SK-N-SH (cell line): Measurements from ENCODE around the gene IER2. TPM values are rescaled to one million over a fixed set of nuclear protein-coding genes. Genes with fewer than 3 reads are reported as not detected.
A peak's percentile ranks its signal among the peaks of the same experiment; 100 is the strongest.
"Not testable (repeated sequence)": the region's sequence is repeated elsewhere in the genome, so short reads cannot be mapped to it uniquely, and the experiment has no call there.

Source experiments
- CTCF ChIA-PET: fragments of 300-600, 350-600 bp; formaldehyde crosslinking; extraction: SDS; loops from one replicate; lab custom pipeline; 2021; lab: Yijun Ruan, JAX
- POLR2A ChIA-PET: fragments of 350-600 bp; sonication (Branson Sonifier 250); formaldehyde crosslinking; extraction: SDS; loops from one replicate; lab custom pipeline; 2020; ENCODE audit warnings: antibody characterized with exemption, inconsistent platforms; lab: Yijun Ruan, JAX
- DNase-seq: peaks from one replicate; pipeline ENCODE4 v3.0.0; 2012
- H2AFZ ChIP-seq: fragments of 200-600 bp; sonication (generic); 2 replicates; pipeline ENCODE4 v1.8.1; 2016; ENCODE audit warnings: antibody characterized with exemption, mild to moderate bottlenecking, low read depth
- H3F3A ChIP-seq: fragments of 200-600 bp; sonication (generic); replicated peaks from 2 replicates; pipeline ENCODE3; 2016; ENCODE audit warnings: antibody characterized with exemption, mild to moderate bottlenecking; ENCODE audit not compliant: insufficient read depth
- H3K27ac ChIP-seq, 2 experiments: fragments of 200-500 bp in 1 of 2; fragments of 200-600 bp in 1 of 2; sonication (Bioruptor generic) in 1 of 2; sonication (generic), shearing (Covaris generic) in 1 of 2; 2 replicates each; pipeline versions ENCODE4 v1.5.1 to v1.6.1; 2014 to 2016; ENCODE audit warnings: low read depth in 2 of 2, inconsistent platforms in 1 of 2, low read length in 1 of 2, mild to moderate bottlenecking in 1 of 2, mixed read lengths in 1 of 2
- H3K27me3 ChIP-seq: fragments of 200-600 bp; sonication (generic), shearing (Covaris generic); 2 replicates; pipeline ENCODE4 v1.6.1; 2016; ENCODE audit warnings: mixed run types; ENCODE audit not compliant: insufficient read depth
- H3K36me3 ChIP-seq, 2 experiments: fragments of 200-500 bp in 1 of 2; fragments of 200-600 bp in 1 of 2; sonication (Bioruptor generic) in 1 of 2; sonication (generic) in 1 of 2; replicated peaks in 1 of 2; 2 replicates each; pipeline versions ENCODE3 to v1.5.1; 2014 to 2016; ENCODE audit warnings: low read length in 1 of 2, mild to moderate bottlenecking in 1 of 2; ENCODE audit not compliant: insufficient read depth in 2 of 2, control insufficient read depth in 1 of 2
- H3K4me1 ChIP-seq, 2 experiments: fragments of 200-500 bp in 1 of 2; fragments of 200-600 bp in 1 of 2; sonication (Bioruptor generic) in 1 of 2; sonication (generic), shearing (Covaris generic) in 1 of 2; 2 replicates each; pipeline versions ENCODE4 v1.5.1 to v1.6.1; 2014 to 2016; ENCODE audit warnings: low read depth in 1 of 2, low read length in 1 of 2, mixed run types in 1 of 2; ENCODE audit not compliant: insufficient read depth in 2 of 2, control insufficient read depth in 1 of 2
- H3K4me2 ChIP-seq: fragments of 200-600 bp; sonication (generic), shearing (Covaris generic); 2 replicates; pipeline ENCODE4 v1.6.1; 2017; ENCODE audit warnings: mixed run types
- H3K4me3 ChIP-seq, 2 experiments: fragments of 200-500 bp in 1 of 2; fragments of 200-600 bp in 1 of 2; sonication (Bioruptor generic) in 1 of 2; sonication (generic), shearing (Covaris generic) in 1 of 2; 2 replicates each; pipeline versions ENCODE4 v1.5.1 to v1.8.1; 2014 to 2016; ENCODE audit warnings: low read depth in 2 of 2, inconsistent platforms in 1 of 2, low read length in 1 of 2, mild to moderate bottlenecking in 1 of 2, mixed read lengths in 1 of 2, moderate library complexity in 1 of 2
- H3K79me2 ChIP-seq: fragments of 200-600 bp; sonication (generic); 2 replicates; pipeline ENCODE4 v1.8.1; 2017; ENCODE audit warnings: mild to moderate bottlenecking; ENCODE audit not compliant: insufficient read depth
- H3K9ac ChIP-seq: fragments of 200-600 bp; sonication (generic); 2 replicates; pipeline ENCODE4 v1.6.1; 2017; ENCODE audit warnings: mixed run types
- H3K9me2 ChIP-seq: fragments of 200-600 bp; sonication (generic); 2 replicates; pipeline ENCODE4 v1.6.1; 2017; ENCODE audit warnings: mixed run types
- H3K9me3 ChIP-seq: fragments of 200-600 bp; sonication (generic); 2 replicates; pipeline ENCODE4 v1.6.1; 2017; ENCODE audit warnings: mixed run types, mild to moderate bottlenecking, moderate library complexity
- H4K20me1 ChIP-seq: fragments of 200-600 bp; sonication (generic); 2 replicates; pipeline ENCODE4 v1.6.1; 2017; ENCODE audit warnings: mild to moderate bottlenecking, mixed run types; ENCODE audit not compliant: insufficient read depth
- MXI1 ChIP-seq: IDR thresholded peaks from 2 replicates; pipeline ENCODE4 v1.6.1; 2012; ENCODE audit warnings: mild to moderate bottlenecking, low read depth, low read length, improper control_type of control experiment
- NFIC ChIP-seq: IDR thresholded peaks from 2 replicates; pipeline ENCODE4 v1.4.0; 2012; ENCODE audit warnings: borderline replicate concordance
- RAD21 ChIP-seq: IDR thresholded peaks from 2 replicates; pipeline ENCODE4 v1.6.1; 2012; ENCODE audit warnings: mild to moderate bottlenecking, low read length
- TCF12 ChIP-seq: IDR thresholded peaks from 2 replicates; pipeline ENCODE4 v1.4.0; 2012
- YY1 ChIP-seq: IDR thresholded peaks from 2 replicates; pipeline ENCODE4 v1.4.0; 2012; ENCODE audit warnings: low read depth, mild to moderate bottlenecking
- WGBS: methylation state at CpG from one replicate; pipeline ENCODE4 v1.1.6; 2017; ENCODE audit warnings: low lambda C conversion rate; 5-methylcytosine and 5-hydroxymethylcytosine counted together
- polyA plus RNA-seq, 3 experiments: library from polyadenylated mRNA; depleted of rRNA; stranded (reverse); fragments of >200 nt; gene quantifications; 2 replicates each; pipeline ENCODE4 v1.2.3, GENCODE V29; 2012

Gene IER2
- polyA plus RNA-seq, 1 of the 3 experiments (the other 2 are of a cell fraction) = 115 TPM

- H2AFZ ChIP-seq = peak overlapping the region; percentile 72; the same call in 1 of the 2 replicates
Observed at GRCh38 chr19:13181747-13182388, 31.7 kb downstream of the IER2 start.

GRCh38 chr19:13184926-13185325 lies 34.7 kb downstream of the IER2 start:
- DNase-seq, H3K79me2 ChIP-seq, H3K9me3 ChIP-seq, H3K4me2 ChIP-seq, H2AFZ ChIP-seq, H3F3A ChIP-seq, POLR2A ChIA-PET, H3K9me2 ChIP-seq, H3K27ac ChIP-seq, H3K9ac ChIP-seq, H3K36me3 ChIP-seq, H3K4me3 ChIP-seq, H3K27me3 ChIP-seq, H3K4me1 ChIP-seq, H4K20me1 ChIP-seq: not testable (repeated sequence)
- CTCF ChIA-PET = interaction anchor here (1.7 kb wide), 1 partner anchor 10 kb away, joined by 6 read pairs; no protein-coding TSS in a partner anchor
- WGBS = 67% methylated on average over 23 of the region's 23 CpGs

More at GRCh38 chr19:13181747-13182388, 31.7 kb downstream of the IER2 start:
- Histone ChIP-seq H3K79me2 (no peaks in the 10 kb centered on the region), H3K9me2 (no peaks in the 10 kb centered on the region), H3K9me3 (no peaks in the 10 kb centered on the region), H3F3A (peaks cover 6% of the 10 kb centered on the region), H3K27ac (peak overlapping the region; percentile 17 to 40; a peak in 3 of 4 replicates), H3K36me3 (no peaks in the 10 kb centered on the region), H3K9ac (peak overlapping the region; percentile 25; the same call in 1 of the 2 replicates), H3K4me2 (peak overlapping the region; percentile 26; the same call in 1 of the 2 replicates), H3K4me3 (no peak overlapping the region), H3K27me3 (no peaks in the 10 kb centered on the region), H4K20me1 (no peaks in the 10 kb centered on the region)
- ChIA-PET CTCF (interaction anchor here (2.4 kb wide), 1 partner anchor 12 kb away, joined by 11 read pairs; no protein-coding TSS in a partner anchor), POLR2A (interaction anchor here (0.7 to 1.0 kb wide), 2 partner anchors 12 to 18 kb away, joined by 3 read pairs; no protein-coding TSS in a partner anchor)
- WGBS = 54% methylated on average over 13 of the region's 16 CpGs
- peak; percentile 60 for DNase-seq
- TF ChIP-seq TCF12 (peak; percentile 24; the same call in 1 of the 2 replicates), YY1 (no peak), MXI1 (peak; percentile 40; the same call in 1 of the 2 replicates), NFIC (peak; percentile 66; the same call in 1 of the 2 replicates), RAD21 (peak; percentile 25; the same call in 1 of the 2 replicates)
- TF ChIP-seq, all 33 proteins: peak for 4
- H3K4me1 ChIP-seq = peaks cover 8% of the 10 kb centered on the region in 2 experiments; a peak in 2 of 4 replicates

- H3K4me2 ChIP-seq, DNase-seq, H3K36me3 ChIP-seq, H3K4me1 ChIP-seq, H3K27ac ChIP-seq, H3K27me3 ChIP-seq, H2AFZ ChIP-seq, H4K20me1 ChIP-seq, H3K9me3 ChIP-seq, H3F3A ChIP-seq, H3K79me2 ChIP-seq, H3K9me2 ChIP-seq, H3K4me3 ChIP-seq, H3K9ac ChIP-seq: not testable (repeated sequence)
- WGBS = 96% methylated on average over 18 of the region's 22 CpGs
- ChIA-PET POLR2A (interaction anchor here (0.6 kb wide), 2 partner anchors 13 to 31 kb away, joined by 3 read pairs; no protein-coding TSS in a partner anchor), CTCF (interaction anchor here (1.1 to 1.7 kb wide), 2 partner anchors 9 to 77 kb away, joined by 3 to 6 read pairs; no protein-coding TSS in a partner anchor)
Observed at GRCh38 chr19:13185763-13186657, 35.8 kb downstream of the IER2 start.

DNA sequence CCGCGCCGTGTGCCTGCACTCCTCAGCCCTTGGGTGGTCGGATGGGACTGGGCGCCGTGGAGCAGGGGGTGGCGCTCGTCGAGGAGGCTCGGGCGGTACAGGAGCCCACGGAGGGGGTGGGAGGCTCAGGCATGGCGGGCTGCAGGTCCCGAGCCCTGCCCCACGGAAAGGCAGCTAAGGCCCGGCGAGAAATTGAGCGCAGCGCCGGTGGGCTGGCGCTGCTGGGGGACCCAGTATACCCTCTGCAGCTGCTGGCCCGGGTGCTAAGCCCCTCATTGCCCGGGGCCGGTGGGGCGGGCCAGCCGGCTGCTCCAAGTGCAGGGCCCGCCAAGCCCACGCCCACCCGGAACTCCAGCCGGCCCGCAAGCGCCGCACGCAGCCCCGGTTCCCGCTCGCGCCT lies 36.5 kb downstream of the IER2 start:
- H3K9me2 ChIP-seq, H3K4me2 ChIP-seq, H3F3A ChIP-seq, H3K27ac ChIP-seq, H3K79me2 ChIP-seq, H3K4me3 ChIP-seq, H3K9me3 ChIP-seq, H3K4me1 ChIP-seq, DNase-seq, H4K20me1 ChIP-seq, H3K27me3 ChIP-seq, H3K36me3 ChIP-seq, H3K9ac ChIP-seq, H2AFZ ChIP-seq: not testable (repeated sequence)
- POLR2A ChIA-PET = interaction anchor here (0.6 kb wide), 2 partner anchors 14 to 32 kb away, joined by 3 read pairs; no protein-coding TSS in a partner anchor
- CTCF ChIA-PET = interaction anchor here (1.7 kb wide), 1 partner anchor 8 kb away, joined by 6 read pairs; no protein-coding TSS in a partner anchor
- 94% methylated on average over 20 of the region's 38 CpGs for WGBS
